ENCODE measurements around the gene CABLES1. TPM values are rescaled to one million over a fixed set of nuclear protein-coding genes. Genes with fewer than 3 reads are reported as not detected.

CABLES1 gene
- total RNA-seq, 1 experiment from 2014 or later = 66.4 TPM

GRCh38 chr18:23212161-23212560 is 76.9 kb downstream of the CABLES1 start:
- DNase-seq (ENCODE audit: low read depth, low spot score) = no peak
- ChIA-PET POLR2A (no interaction called here), CTCF (no interaction called here)
- Histone ChIP-seq H3K36me3 (ENCODE audit: control insufficient read depth, insufficient read depth, low read length) (no peaks in the 10 kb centered on the region), H3K4me3 (ENCODE audit: low read depth in 2 of 2, low read length in 2 of 2) (no peak overlapping the region), H3K27ac (ENCODE audit: low read length) (no peak overlapping the region), H3K9me3 (ENCODE audit: control insufficient read depth, insufficient read depth, low read depth, low read length) (no peaks in the 10 kb centered on the region), H3K4me1 (ENCODE audit: control insufficient read depth, insufficient read depth, low read length) (no peaks in the 10 kb centered on the region), H3K27me3 (ENCODE audit: control insufficient read depth, insufficient read depth, low read length) (no peaks in the 10 kb centered on the region)
- ATAC-seq = no peak
- BruUV-seq (replicated peaks) = no TSS peak
- in situ Hi-C loops (cut with HindIII; ENCODE audit: low pct_unique_long_range_greater_than_20kb, low sequenced_read_pairs) (no loop called here), intact Hi-C loops (cut with micrococcal nuclease; ENCODE audit: unreplicated experiment) (no loop called here)
- TF ChIP-seq SIN3A (IDR thresholded peaks at IDR 0.05; ENCODE audit: borderline replicate concordance, insufficient read depth, low read depth, low read length) (no peak), TCF7L2 (IDR thresholded peaks at IDR 0.05; ENCODE audit: low read depth, low read length) (no peak), POLR2AphosphoS5 (IDR thresholded peaks at IDR 0.05; ENCODE audit: low read depth, low read length) (no peak), REST (IDR thresholded peaks at IDR 0.05; ENCODE audit: insufficient read depth in 1 of 2, low read depth in 2 of 2, low read length in 1 of 2) (no peak)
- TF ChIP-seq, protein P1, sequence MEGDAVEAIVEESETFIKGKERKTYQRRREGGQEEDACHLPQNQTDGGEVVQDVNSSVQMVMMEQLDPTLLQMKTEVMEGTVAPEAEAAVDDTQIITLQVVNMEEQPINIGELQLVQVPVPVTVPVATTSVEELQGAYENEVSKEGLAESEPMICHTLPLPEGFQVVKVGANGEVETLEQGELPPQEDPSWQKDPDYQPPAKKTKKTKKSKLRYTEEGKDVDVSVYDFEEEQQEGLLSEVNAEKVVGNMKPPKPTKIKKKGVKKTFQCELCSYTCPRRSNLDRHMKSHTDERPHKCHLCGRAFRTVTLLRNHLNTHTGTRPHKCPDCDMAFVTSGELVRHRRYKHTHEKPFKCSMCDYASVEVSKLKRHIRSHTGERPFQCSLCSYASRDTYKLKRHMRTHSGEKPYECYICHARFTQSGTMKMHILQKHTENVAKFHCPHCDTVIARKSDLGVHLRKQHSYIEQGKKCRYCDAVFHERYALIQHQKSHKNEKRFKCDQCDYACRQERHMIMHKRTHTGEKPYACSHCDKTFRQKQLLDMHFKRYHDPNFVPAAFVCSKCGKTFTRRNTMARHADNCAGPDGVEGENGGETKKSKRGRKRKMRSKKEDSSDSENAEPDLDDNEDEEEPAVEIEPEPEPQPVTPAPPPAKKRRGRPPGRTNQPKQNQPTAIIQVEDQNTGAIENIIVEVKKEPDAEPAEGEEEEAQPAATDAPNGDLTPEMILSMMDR (IDR thresholded peaks at IDR 0.05) = no peak

DNA sequence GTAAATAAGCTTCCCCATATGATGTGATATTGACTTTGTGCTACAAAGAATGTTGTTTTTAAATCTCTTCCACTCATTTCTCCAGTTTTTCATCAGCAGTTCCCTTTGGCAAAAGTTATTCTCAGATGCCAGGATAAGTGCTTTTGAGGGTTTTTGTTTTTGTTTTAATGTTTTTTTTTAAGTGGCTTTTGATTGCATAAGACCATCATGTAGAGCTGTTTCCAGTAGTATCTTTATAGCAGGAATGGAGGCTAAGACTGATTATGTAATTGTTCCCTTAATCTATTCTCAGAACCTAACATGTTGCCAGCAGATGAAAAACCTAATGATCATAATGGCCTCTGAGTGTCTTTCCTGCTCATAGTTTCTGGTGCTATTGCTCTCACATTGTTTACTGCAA is 77.9 kb downstream of the CABLES1 start:
- Histone ChIP-seq H3K9me3 (ENCODE audit: control insufficient read depth, insufficient read depth, low read depth, low read length) (no peaks in the 10 kb centered on the region), H3K27me3 (ENCODE audit: control insufficient read depth, insufficient read depth, low read length) (no peaks in the 10 kb centered on the region), H3K4me3 (ENCODE audit: low read depth in 2 of 2, low read length in 2 of 2) (no peak overlapping the region), H3K4me1 (ENCODE audit: control insufficient read depth, insufficient read depth, low read length) (no peaks in the 10 kb centered on the region), H3K27ac (ENCODE audit: low read length) (no peak overlapping the region), H3K36me3 (ENCODE audit: control insufficient read depth, insufficient read depth, low read length) (no peaks in the 10 kb centered on the region; the same call in 1 of the 2 replicates)
- BruUV-seq (replicated peaks) = no TSS peak
- ChIA-PET CTCF (no interaction called here), POLR2A (no interaction called here)
- DNase-seq (ENCODE audit: low read depth, low spot score) (no peak), ATAC-seq (no peak)
- intact Hi-C loops (cut with micrococcal nuclease; ENCODE audit: unreplicated experiment) (no loop called here), in situ Hi-C loops (cut with HindIII; ENCODE audit: low pct_unique_long_range_greater_than_20kb, low sequenced_read_pairs) (no loop called here)
- TF ChIP-seq SIN3A (IDR thresholded peaks at IDR 0.05; ENCODE audit: borderline replicate concordance, insufficient read depth, low read depth, low read length) = no peak
- TF ChIP-seq, protein P1 (IDR thresholded peaks at IDR 0.05) = no peak
- TF ChIP-seq POLR2AphosphoS5 (IDR thresholded peaks at IDR 0.05; ENCODE audit: low read depth, low read length) = no peak
- TF ChIP-seq REST (IDR thresholded peaks at IDR 0.05; ENCODE audit: insufficient read depth in 1 of 2, low read depth in 2 of 2, low read length in 1 of 2) = no peak
- TF ChIP-seq TCF7L2 (IDR thresholded peaks at IDR 0.05; ENCODE audit: low read depth, low read length) = no peak

All from Panc1 (cell line).